Kidney glomerular epithelial cell (primary cell): ENCODE results near the gene HSD17B7.
"Not testable (repeated sequence)": the region's sequence is repeated elsewhere in the genome, so short reads cannot be mapped to it uniquely, and the experiment has no call there.

Experiments used
- DNase-seq: peaks from one replicate; lab custom pipeline; 2025; lab: John Stamatoyannopoulos, UW

The HSD17B7 gene

DNA sequence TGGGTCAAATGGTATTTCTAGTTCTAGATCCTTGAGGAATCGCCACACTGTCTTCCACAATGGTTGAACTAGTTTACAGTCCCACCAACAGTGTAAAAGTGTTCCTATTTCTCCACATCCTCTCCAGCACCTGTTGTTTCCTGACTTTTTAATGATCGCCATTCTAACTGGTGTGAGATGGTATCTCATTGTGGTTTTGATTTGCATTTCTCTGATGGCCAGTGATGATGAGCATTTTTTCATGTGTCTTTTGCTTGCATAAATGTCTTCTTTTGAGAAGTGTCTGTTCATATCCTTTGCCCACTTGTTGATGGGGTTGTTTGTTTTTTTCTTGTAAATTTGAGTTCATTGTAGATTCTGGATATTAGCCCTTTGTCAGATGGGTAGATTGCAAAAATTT is 17.0 kb downstream of the HSD17B7 start:
- DNase-seq = not testable (repeated sequence)

DNA sequence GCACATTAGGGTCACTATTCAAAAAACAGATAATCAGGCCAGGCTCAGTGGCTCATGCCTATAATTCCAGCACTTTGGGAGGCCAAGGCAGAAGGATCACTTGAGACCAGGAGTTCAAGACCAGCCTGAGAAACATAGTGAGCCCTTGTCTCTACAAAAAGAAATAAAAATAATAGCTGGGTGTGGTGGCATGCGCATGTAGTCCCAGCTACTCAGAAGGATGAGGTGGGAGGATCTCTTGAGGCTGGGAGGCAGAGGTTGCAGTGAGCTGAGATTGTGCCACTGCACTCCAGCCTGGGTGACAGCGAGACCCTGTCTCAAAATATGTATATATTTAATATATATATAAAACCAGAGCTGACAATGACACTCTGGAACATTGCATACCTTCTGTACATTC is 21.9 kb downstream of the HSD17B7 start:
- not testable (repeated sequence) for DNase-seq

DNA sequence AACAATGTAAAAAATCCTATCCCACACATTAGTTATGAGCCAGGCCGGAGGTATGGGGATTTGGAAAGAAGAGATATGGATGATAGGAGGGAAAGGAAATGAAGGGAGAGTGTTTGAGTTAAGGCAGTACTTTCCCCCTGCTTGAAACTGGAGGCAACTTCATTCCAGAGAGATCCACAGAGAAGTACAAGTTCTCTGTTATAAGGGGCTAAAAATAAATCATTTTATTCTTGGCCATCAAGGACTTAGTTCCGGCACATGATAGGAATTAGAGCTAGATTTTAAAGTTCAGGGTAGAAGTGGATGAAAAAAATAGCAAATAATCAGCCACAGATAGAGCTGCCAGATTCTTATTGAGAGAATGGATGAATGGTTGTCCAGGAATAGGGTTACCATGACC is 27.6 kb downstream of the HSD17B7 start:
- DNase-seq = not testable (repeated sequence)

DNA sequence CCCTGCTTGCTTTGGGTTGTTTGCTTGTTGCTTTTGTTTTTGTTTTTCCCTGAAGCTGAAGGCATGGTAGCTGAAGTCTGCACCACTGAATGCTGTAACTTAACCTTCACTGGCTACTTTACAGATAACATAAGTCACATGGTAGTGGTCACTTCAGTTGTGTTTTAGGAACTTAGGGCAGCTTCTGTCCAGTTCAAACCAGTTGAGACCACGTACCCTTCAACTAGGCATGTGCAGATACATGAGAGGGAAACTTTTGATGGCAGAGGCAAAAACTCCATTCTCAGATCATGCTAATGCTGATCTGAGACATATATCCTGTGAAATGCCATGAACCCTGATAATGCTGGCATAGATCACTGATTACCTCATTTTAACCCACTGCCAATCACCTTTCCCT is 28.2 kb downstream of the HSD17B7 start:
- DNase-seq = not testable (repeated sequence)

DNA sequence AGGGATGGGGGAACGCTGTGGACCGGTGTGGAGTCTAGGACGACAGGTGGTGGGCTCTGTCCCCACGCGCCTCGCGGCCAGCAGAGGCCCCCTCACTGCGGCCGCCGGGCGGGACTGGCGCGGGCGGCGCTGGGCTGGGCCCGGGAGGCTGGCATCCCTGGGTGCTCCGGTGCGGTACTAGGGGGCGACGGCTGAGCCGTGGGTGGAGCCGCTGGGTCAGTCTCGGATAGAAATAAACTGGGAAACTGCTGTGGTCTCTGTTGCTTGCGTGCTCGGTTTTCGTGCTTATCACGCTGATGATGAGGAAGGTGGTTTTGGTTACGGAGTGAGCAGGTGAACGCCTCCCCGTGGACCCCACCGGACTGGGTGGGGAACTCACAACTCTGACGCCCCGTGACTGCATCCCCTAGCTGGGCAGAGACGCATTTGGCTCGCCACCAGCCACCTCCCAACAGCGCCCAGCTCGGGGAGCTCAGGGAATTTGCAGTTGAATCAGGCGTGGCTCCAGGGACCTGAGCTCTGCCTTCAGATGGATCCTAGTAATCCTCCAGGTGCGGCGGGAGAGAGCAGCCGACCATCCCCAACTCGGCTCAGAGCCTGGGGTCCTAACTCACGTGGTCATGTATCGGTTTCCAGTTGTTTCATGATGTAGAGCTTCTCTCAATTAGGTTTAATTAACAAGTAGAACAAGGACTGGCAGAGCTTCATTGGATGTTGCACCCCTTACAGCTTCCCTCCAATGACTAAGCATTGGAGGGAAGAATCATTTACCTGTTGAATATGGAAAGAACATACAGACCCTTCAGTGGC is 32.1 kb downstream of the HSD17B7 start:
- DNase-seq = peak; percentile 8

DNA sequence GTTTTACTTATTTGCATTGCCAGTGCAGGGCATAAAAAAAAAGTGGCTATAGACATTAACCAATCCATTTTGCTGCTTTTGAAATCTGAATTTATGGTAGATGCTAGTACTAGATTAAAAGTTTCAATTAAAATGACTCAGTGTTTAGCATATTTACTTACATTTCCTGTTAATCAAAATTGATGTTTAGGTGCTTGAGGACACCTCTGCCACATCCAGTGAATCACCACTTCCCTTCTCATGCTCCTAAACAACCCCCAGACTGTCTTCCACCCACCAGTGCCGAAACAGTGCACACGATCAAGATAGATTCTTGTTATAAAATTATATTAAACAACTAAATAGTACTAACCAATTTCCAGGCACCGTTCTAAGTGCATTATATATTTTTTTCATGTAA is 32.7 kb downstream of the HSD17B7 start:
- no peak for DNase-seq

DNA sequence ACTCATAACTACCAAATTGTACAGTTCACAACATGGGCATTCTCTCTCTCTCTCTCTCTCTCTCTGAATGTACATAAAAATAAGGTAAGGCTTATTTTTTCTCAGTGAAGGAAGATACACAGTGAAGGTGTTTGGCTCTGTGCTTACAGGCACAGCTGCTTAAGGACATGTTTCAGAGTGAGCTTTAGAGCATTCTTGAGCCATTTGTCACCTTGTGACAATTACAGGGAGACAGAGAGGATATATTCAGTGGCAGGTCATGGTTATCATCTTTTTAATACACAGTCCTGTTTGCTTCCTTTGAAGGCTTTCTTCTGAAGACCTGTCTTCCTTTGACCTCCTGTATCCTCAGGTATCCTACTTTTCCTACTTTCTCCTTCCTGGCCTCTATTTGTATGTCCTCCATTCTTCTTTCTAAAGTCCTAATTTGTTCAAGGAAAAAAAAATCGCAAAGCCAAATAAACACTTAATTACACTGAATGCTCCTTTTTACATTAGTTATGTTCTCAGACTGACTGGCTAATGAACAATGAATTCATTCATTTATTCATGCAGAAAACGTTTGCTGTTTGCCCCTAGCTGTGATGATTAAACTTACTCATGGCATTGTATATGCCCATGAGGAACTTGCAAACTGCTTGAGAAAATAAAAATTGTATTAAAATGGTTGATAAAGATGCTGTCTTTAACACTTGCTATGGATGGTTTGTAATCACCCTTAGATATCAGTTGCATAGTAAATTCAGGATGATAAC is 33.4 kb downstream of the HSD17B7 start:
- no peak for DNase-seq

DNA sequence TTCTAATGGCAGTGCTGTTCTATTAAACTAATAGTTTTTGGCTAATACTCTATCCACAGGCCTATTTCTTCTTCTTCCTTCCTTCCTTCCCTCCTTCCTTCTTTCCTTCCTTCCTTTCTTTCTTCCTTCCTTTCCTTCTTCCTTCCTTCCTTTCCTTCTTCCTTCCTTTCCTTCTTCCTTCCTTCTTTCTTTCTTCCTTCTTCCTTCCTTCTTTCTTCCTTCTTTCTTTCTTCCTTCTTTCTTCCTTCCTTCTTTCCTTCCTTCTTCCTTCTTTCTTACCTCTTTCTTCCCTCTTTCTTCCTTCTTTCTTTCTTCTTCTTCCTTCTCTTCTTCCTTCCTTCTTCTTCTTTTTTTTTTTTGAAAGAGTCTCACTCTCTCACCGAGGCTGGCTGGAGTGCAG is 38.8 kb downstream of the HSD17B7 start:
- DNase-seq = no peak

DNA sequence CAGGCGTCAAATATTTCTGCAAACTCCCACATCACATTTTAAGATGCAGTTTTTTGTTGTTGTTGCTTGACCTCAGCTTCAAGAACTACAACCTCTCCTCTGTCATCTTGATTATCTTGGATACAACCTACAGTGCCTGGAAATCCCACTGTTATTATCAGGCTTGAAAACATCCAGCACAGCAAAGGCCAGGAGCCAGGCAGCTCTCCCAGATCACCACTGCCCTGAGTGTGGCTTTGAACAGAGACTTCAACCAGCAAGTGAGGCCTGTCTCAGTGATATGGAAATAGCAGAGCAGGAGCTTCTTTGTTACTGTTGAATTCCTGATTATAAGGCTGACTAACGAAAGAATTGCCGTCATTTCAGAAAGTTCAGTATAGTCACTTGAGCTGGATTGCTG is 42.0 kb downstream of the HSD17B7 start:
- DNase-seq = no peak

DNA sequence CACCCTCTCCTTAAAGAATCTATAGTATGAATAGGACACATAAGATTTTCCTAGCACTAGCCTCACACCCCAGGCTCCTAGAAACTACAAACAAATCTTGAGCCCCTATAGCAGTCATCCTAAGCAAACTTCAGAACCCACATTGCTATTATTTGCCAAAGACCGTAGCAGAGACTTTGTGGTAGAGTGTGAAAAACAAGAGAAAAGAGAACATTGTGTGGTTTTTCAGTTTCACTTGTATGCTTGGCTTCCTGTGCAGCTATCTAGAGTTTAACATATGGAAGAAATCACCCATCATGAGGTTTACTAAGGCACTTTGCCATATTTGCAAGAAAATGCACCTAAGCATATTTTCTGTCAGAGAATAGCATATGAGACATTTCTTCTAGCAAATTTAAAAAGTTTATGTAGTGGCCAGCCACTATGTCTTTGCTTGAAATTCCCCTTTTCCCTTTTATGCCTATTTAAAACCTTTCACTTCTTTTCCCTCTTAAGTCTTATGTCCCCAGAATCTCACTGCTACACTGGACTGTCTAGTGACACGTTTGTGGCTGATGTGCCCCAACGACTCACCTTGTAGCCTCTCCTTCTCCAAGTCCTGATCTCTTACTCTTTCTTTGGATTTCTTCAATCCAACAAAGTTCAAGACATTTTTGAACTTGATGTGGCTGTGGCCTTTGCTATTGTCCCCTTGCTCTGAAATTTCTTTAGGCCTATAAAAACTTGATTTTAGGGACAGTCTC is 44.8 kb downstream of the HSD17B7 start:
- DNase-seq = no peak

DNA sequence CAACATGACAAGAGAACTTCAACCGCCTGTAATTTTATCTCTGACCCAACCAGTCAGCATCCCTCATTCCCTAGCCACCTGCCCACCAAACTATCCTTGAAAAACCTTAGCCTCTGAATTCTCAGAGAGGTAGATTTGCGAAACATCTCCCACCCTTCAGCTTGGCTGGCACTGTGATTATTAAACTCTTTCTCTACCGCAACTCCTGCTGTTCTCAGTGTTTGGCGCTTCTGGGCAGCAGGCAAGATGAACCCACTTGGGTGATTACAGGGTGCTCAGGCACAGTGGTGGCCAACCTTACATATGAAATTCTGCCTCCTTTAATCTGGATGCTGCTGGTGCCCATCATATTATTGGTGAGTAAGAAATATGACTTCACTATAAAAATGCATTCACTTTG is 48.4 kb downstream of the HSD17B7 start:
- no peak for DNase-seq

DNA sequence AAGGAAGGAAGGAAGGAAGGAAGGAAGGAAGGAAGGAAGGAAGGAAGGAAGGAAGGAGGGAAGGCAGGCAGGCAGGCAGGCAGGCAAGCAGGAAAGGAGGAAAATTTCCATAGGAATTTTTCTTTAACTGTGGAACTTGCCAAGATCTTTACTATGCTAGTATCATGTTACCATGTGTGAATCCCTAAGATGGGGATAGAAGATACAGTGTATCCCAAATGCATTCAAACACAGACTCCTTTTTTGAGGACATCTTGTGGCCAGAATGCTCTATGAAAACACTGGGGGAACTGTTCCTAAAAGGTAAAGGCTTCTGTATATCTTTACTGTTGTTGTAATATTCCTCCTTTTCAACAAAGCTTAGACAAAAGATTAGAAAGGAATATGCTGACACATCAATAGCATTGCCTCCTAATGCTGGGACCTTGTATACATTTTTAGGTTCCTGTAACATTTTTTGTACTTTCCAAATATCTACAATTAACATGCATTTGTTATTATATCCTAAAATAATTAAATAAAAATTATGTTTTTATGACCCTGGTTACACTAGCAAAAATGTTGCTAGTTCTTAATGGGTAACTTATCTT is 49.8 kb downstream of the HSD17B7 start:
- DNase-seq = no peak

DNA sequence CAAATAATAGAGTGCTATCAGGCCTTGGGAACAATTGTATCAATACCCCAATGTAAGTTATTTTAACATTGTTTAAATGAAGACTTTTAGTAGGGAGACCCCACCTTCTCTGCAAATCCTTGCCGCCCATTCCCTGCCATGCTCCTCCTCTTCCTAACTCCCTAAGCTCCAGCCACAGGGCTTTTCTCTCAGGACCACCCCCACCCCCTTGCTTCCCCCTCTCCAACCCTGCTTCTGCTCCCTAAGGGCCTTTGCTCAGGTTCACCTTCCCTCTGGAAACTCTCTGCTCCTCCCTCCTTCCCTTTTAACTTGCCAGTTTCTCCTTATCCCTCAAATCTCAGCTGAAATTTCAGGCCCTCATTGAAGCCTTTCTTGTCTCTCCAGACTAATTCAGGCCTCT is 53.7 kb downstream of the HSD17B7 start:
- no peak for DNase-seq

DNA sequence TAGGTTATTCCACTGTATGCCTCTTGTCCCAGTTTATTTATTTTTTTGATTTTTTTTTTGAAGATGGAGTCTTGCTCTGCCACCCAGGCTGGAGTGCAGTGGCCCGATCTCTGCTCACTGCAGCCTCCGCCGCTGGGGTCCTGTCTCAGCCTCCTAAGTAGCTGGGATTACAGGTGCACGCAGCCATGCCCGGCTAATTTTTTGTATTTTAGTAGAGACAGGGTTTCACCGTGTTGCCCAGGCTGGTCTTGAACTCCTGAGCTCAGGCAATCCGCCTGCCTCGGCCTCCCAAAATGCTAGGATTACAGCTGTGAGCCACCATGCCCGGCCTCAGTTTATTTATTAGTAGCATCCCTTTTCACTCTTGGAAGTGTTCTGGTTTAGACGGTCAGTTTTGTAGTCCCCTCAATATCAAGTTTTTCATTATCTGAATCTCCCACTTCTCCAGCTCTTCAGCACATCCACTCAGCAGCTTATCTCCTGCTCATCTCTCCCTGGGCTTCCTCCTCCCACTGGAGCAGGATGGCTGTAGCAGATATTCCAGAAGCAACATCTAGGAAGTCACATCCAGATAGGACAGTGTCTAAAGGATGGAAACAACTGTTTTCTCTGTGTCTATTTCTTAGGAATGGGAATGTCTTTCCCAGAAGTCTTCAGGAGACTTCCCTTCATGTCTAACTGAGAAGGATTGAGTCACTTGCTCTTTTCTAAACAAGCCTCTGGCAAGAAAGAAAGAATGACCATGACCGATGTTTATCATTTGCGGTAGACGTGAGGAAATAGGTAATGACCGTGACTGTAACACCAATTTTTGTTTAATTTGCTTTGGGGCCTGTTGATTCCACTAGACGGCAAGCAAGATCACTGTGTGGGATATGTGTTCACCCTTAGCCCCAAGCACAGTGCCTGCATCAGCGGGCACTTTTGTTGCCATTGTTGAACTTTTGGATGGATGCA is 56.0 kb downstream of the HSD17B7 start:
- no peak for DNase-seq

DNA sequence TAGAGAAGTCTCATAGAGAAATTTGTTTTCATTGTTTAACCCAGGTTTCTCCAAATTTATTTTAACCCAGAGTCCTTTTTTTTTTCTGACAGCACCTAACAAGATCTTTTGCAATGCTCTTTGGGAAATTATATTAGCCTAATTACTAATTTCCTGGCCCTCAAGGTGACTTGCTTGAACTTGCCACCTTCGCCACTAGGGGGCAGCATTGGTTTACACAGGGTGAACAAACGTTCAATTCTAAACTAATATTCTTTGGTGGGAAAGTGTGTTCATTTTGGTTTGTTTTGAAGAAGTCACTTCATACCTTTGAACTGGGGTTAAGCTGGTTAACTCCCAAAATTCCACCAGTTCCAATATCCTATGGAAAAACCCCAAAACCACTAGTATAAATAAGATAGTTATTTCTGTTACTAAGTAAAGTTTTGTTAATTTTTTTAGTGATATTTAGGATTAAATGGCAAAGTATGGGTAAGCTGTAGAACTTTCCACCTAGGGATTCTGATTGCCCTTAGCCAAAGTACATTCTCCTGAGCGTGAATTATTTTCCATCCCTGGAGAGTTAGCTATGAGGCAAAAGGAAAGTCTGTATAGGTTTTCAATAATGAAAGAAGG is 57.4 kb downstream of the HSD17B7 start:
- peak; percentile 63 for DNase-seq

DNA sequence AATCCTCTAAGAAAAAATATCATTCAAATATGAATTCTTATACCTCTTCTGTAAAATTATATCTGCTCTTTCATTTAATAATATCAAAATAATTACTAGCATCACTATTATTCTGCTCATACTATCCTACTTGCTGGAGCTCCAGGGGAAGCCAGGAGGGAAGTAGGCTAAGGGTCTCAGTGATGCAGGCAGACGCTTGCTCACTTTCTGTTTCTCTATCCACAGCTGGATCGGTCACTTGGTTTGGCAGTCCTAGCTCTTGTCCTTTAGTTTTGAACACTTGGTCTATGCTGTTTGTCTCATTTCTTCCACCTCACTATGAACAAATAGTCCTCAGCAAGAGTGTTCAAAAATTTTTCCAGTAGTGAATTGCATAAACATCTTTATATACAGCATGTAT is 59.2 kb downstream of the HSD17B7 start:
- no peak for DNase-seq

DNA sequence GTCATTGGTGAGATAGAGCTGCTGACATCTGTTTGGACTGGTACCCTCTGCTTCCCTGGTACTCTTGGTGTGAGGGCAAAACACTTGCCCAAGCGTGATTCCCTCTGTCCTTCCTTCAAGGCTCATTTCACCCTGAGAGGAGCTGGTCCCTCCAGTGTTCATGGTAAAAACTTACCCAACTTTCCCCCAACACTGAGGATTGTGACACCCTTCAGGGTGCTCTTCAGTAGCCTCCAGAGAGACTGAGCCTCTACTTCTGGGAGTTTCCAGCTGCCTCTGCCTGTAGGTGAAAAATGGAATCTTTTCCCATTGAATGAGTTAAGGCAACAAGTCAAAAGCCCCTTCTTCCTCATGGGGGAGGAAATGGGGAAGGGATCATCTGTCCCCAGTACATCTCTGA is 60.8 kb downstream of the HSD17B7 start:
- DNase-seq = no peak

DNA sequence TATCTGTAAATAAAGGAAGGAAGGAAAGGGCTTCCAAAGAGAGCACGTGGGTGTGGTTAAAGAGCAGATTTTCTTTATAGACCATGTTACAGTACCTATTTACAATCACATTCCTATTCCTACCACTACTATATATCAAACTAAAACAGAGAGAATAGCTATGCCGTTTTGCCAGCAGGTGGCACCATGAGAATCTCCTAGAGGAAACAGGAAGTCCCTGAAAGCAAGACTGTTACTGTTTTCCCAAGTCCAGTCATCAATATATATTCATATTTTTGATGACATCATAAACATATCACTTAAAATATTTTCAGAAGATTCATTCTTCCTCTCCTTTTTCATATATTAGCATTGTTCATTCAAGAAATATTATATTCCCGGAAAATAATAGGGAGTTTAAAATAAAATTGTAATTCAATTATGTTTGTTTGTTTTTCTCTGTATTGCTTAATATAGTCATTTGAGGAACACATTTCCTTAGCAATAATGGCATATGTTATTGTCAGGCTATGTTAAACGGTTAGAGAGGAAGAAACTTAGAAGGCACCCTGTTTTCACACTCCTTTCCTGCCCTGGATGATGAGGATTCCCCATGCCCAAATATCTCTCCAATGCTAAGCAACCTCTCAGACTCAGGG is 63.9 kb downstream of the HSD17B7 start:
- DNase-seq = peak; percentile 84

DNA sequence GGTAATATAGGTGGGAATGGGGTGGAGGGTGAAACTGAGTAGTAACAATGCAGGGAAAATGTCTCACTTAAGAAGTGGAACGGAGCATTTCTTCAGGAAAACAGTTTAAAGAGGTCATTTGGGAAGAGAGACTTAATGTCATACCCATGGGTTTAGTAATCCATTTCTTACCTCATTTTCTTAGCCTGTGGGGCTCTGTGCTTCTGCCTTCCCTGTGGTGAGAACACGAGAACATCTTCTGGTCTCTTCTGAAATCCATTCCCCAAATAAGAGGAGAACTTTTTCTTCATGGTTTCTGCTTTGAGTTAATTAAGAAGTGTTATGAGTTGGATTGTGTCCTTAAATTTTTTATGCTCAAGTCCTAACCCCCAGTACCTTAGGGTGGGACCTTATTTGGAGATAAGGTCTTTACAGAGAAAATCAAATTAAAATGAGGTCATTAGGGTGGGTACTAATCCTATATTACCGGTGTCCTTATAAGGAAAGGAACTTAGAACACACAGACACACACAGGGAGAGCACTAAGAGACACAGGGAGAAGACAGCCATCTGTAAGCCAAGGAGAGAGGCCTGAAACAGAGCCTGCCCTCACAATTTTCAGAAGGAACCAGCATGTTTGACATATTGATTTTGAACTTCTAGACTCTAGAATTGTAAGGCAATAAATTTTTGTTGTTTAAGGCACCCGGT is 65.1 kb downstream of the HSD17B7 start:
- DNase-seq = peak; percentile 75

DNA sequence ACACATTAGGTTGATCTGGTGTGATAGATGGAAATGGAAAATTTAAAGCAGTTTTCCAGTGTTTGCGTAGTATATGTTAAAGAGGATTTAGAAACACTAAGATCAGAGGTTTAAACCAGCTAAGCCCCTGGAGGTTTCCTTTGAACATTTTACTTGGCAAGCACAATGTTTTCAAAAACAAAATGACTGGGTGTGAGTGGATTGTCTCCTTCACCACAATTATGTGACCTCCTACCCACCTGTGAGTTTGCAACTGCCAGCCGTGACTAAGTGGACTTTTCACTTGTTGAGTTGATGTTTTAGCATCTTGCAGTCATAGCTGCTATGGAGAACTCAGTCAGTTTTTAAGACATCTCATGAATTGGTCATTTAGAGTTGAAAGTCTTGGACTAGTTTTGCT is 65.8 kb downstream of the HSD17B7 start:
- DNase-seq = peak; percentile 96
